ENCODE data around the gene PAOX.

The PAOX gene

DNA sequence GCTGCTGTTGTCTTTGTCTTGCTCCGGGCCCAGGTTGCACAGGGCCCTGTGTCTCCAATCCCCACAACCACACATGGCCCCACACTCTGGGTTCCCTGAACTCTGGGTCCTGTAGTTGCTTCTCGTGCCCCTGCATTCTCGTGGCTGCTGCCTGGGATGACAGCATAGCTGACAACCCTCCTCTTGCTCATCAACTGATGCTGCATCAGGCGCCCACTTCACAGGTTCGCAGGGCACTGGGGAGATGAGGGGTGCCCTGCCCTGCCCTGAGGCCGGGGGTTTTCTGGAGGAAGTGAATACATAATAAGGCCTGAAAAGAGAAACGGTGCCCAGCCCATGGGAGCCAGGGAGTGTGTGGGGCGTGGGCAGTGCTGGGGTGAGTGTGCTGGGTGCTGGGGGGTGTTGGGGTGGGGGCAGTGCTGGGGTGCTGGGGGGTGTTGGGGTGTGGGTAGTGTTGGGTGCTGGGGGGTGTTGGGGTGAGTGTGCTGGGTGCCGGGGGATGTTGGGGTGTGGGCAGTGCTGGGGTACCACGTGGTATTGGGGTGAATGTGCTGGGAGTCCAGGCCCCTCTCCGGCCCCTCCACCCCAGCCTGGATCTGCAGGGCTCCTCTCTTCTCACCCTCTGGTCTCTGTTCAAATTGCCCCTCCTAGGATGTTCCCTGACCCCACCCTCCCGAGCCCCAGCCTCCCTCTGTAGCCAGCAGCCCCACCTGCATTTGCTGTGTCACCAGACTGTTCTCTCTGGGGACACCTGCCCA lies 12.9 kb downstream of the PAOX start:
- no peaks in the 10 kb centered on the region for H3K4me1 ChIP-seq

DNA sequence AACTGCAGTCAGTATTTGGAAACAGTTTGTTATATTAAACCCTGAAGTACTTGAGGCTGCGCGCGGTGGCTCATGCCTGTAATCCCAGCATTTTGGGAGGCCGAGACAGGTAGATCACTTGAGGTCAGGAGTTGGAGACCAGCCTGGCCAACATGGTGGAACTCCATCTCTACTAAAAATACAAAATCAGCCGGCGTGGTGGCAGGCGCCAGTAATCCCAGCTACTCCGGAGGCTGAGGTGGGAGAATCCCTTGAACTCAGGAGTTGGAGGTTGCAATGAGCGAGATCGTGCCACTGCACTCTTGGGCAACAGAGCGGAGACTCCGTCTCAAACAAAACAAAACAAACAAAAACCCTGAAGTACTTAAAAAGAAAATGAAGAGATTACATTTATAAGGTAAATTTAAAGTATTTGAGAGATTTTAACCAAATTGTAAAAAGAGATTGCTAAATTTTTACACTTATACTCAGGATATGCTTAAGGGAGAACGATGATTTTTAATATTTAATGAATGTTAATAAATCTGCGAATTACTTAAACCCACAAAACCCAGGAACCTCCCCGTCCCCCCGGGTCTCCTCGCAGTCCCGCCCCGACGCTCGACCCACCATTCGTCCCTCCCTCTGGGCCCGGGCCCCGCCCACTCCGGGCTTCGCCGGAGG lies 14.5 kb downstream of the PAOX start:
- Histone ChIP-seq H3K36me3 (peaks cover 7% of the 10 kb centered on the region), H3K4me3 (ENCODE audit: low read depth, low read length) (peak overlapping the region; percentile 92), H3K27me3 (no peaks in the 10 kb centered on the region), H3K4me1 (no peaks in the 10 kb centered on the region), H3K9me3 (no peaks in the 10 kb centered on the region)
- DNase-seq: no peak
- TF ChIP-seq, protein P1, sequence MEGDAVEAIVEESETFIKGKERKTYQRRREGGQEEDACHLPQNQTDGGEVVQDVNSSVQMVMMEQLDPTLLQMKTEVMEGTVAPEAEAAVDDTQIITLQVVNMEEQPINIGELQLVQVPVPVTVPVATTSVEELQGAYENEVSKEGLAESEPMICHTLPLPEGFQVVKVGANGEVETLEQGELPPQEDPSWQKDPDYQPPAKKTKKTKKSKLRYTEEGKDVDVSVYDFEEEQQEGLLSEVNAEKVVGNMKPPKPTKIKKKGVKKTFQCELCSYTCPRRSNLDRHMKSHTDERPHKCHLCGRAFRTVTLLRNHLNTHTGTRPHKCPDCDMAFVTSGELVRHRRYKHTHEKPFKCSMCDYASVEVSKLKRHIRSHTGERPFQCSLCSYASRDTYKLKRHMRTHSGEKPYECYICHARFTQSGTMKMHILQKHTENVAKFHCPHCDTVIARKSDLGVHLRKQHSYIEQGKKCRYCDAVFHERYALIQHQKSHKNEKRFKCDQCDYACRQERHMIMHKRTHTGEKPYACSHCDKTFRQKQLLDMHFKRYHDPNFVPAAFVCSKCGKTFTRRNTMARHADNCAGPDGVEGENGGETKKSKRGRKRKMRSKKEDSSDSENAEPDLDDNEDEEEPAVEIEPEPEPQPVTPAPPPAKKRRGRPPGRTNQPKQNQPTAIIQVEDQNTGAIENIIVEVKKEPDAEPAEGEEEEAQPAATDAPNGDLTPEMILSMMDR (IDR thresholded peaks at IDR 0.05; ENCODE audit: low read depth, low read length): no peak

More for the DNA sequence above, 12.9 kb downstream of the PAOX start:
- TF ChIP-seq, protein P1 (IDR thresholded peaks at IDR 0.05; ENCODE audit: low read depth, low read length): no peak
- Histone ChIP-seq H3K36me3 (peaks cover 5% of the 10 kb centered on the region), H3K4me3 (ENCODE audit: low read depth, low read length) (no peak overlapping the region), H3K9me3 (no peaks in the 10 kb centered on the region), H3K27me3 (no peaks in the 10 kb centered on the region)
- DNase-seq: no peak

DNA sequence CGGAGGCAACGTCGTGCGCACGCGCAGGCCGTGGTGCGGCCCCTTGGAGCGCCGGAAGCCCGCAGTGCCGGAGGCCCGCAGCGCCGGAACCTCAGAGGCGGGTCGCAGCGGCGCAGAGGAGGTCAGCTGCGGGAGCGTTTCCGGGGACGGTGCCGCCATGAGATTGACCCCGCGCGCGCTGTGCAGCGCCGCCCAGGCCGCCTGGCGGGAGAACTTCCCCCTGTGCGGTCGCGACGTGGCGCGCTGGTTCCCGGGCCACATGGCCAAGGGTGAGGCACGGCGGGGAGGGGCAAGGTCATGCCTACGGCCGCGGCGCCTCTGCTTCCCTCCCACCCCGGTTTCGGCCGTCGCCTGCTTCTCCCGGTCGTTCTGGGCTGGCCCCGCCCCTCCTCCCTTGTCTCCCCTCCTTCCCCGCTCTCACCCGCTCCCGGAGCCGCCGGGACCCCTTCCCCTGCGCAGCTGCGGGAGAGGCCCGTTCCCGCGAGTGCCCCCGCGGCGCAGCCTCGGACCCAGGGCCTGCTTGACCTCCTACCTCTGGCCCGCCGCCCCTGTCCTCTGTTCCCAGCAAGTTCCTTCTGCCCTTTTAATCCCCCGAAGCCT lies 15.1 kb downstream of the PAOX start, which contains the start of gene MTG1:
Gene MTG1 (plus strand): TSS at position 94 of the 600 bp plus-strand sequence. CDS start 64 bp downstream, at position 158.
- Histone ChIP-seq H3K36me3 (peaks cover 8% of the 10 kb centered on the region), H3K9me3 (no peaks in the 10 kb centered on the region), H3K4me3 (ENCODE audit: low read depth, low read length) (peak within 1 kb of the TSS; percentile 92), H3K27me3 (no peaks in the 10 kb centered on the region), H3K4me1 (no peaks in the 10 kb centered on the region)
- peak; percentile 96 for DNase-seq
- TF ChIP-seq, protein P1 (IDR thresholded peaks at IDR 0.05; ENCODE audit: low read depth, low read length): peak; percentile 12; the same call in 1 of the 2 replicates

DNA sequence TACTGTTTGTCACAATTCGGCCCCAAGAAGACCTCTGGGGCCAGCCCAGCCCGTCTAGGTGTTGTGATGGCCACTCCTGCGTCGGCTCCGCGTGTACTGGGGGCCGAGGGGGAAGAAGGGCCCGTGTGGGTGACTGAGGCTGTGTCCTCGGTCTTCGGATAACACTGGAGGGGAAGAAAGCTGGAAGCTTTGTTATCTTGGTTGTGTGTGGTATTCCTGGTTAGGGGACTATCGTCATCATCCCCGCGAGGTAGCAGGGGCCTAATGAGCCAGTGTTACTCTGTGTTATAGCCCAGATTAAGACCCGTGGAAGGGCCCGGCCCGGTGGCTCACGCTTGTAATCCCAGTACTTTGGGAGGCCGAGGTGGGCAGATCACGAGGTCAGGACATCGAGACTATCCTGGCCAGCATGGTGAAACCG lies 15.7 kb downstream of the PAOX start:
- Histone ChIP-seq H3K4me1 (no peaks in the 10 kb centered on the region), H3K4me3 (ENCODE audit: low read depth, low read length) (peak overlapping the region; percentile 92), H3K9me3 (no peaks in the 10 kb centered on the region), H3K27me3 (no peaks in the 10 kb centered on the region), H3K36me3 (peaks cover 8% of the 10 kb centered on the region)
- TF ChIP-seq, protein P1 (IDR thresholded peaks at IDR 0.05; ENCODE audit: low read depth, low read length): no peak
- no peak for DNase-seq

DNA sequence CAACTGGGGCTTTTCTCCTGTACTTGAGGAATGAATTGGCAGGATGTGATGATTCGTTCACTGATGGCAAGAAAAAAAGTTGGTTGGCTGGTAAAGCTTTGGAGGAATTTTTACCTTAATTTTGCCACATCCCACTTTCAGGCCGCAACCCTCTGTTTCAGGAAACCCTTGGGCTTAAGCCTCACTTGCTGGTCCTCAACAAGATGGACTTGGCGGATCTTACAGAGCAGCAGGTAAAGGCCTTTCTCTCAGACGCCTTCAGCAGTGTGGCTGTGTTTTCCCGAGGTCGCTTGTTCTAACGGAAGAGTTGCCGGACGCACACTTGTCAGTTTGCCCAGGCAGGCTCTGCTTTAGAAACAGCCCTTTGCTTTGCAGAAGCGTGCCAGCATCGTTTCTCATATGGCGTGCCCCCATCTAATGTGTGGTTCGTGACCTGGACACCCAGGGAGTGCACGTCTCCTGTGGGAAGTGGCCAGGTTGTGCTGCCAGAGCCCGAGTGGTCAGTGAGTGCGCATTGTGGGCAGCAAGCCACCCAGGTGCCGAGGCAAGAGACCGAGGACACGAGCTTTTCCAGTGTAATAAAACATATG lies 17.1 kb downstream of the PAOX start:
- no peaks in the 10 kb centered on the region for H3K9me3 ChIP-seq
- no peaks in the 10 kb centered on the region for H3K4me1 ChIP-seq
- H3K4me3 ChIP-seq (ENCODE audit: low read depth, low read length): no peak overlapping the region
- H3K36me3 ChIP-seq: peaks cover 12% of the 10 kb centered on the region
- no peaks in the 10 kb centered on the region for H3K27me3 ChIP-seq
- TF ChIP-seq, protein P1 (IDR thresholded peaks at IDR 0.05; ENCODE audit: low read depth, low read length): no peak
- no peak for DNase-seq

Measured in BE2C (cell line).